Measurements from ENCODE around the gene ANKRD12. TPM values are rescaled to one million over a fixed set of nuclear protein-coding genes. Genes with fewer than 3 reads are reported as not detected.

Gene ANKRD12
- total RNA-seq, 2 experiments from 2014 or later: 33.1 to 33.9 TPM

DNA sequence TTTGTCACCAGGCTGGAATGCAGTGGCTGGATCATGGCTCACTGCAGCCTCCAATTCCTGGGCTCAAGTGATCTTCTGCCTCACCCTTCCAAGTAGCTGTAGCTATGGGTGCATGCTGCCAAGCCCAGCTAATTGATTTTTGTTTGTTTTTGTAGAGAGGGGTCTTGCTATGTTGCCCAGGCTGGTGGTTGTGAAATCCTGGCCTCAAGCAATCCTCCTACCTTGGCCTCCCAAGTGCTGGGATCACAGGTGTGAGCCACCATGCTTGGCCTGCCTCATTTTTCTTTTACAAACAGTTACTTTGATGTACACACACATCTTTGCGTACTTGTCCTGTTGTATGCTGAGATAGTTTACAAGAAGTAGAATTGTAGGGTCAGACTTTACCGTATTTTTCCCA lies 13.1 kb upstream of the ANKRD12 start:
- peaks cover 50% of the 10 kb centered on the region for H3K36me3 Mint-ChIP-seq
- H3K4me1 Mint-ChIP-seq: peaks cover 47% of the 10 kb centered on the region
- no peak overlapping the region for H3K27ac Mint-ChIP-seq

DNA sequence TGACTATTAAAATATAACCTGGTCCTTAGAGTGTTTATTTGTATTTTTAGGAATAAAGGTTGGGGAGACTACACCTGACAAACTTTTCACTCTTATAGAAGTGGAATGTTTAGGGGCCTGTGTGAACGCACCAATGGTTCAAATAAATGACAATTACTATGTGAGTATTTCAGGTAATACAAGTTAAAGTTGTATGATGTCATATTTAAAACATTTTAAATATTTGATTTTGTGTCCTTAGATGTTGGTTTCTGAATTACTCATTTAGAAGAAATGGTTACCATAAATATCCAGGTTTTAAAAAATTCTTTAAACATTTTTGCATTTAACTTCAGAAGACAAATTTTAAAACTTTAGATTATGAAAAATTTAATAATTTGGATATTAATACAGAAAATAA lies 11.8 kb upstream of the ANKRD12 start:
- Mint-ChIP-seq H3K4me3 (no peak overlapping the region), H3K36me3 (peaks cover 51% of the 10 kb centered on the region), H3K4me1 (peaks cover 40% of the 10 kb centered on the region), H3K27me3 (no peaks in the 10 kb centered on the region), H3K9me3 (no peaks in the 10 kb centered on the region), H3K27ac (no peak overlapping the region)
- DNase-seq: no peak

More for the DNA sequence above, 13.1 kb upstream of the ANKRD12 start:
- DNase-seq: no peak
- no peak overlapping the region for H3K4me3 Mint-ChIP-seq
- no peaks in the 10 kb centered on the region for H3K9me3 Mint-ChIP-seq
- H3K27me3 Mint-ChIP-seq: no peaks in the 10 kb centered on the region

DNA sequence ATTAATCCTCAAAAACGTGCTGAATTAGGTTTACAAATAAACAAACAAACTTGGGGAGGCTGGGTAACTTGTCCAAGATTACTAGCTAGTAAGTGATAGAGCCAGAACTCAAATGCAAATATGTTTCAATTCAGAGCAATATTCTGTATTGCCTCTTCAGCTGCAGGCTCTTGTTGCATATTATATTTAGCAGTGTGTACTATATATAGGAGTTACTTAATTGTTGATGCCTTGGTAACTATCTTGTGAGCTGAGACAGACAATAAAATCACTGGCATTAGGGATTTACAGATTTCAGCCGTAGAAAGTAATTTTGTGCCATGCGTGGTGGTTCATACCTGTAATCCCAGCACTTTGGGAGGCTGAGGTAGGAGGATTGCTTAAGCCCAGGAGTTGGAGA lies 10.2 kb upstream of the ANKRD12 start:
- H3K9me3 Mint-ChIP-seq: no peaks in the 10 kb centered on the region
- H3K27ac Mint-ChIP-seq: no peak overlapping the region
- H3K4me1 Mint-ChIP-seq: peaks cover 37% of the 10 kb centered on the region
- no peak for DNase-seq
- H3K4me3 Mint-ChIP-seq: no peak overlapping the region
- no peaks in the 10 kb centered on the region for H3K27me3 Mint-ChIP-seq
- peaks cover 46% of the 10 kb centered on the region for H3K36me3 Mint-ChIP-seq

DNA sequence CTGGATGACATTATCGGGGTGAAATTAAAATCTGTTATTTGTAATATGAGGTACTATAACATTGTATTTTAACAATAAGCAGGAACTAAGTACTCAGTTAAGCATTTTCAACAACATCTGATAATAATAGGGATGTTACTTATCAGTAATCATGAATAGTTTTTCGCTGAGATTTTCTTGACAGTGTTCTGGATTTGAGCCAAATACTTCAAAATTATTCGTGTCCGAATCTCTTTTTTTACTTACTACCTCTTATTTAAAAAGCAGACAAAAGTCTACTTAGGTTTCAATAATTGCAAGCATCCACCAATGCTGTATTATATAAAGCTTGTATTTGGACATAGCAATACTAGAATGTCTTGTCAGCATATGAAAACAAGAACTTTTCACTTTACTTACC lies 6.4 kb upstream of the ANKRD12 start:
- H3K27ac Mint-ChIP-seq: no peak overlapping the region
- H3K4me3 Mint-ChIP-seq: no peak overlapping the region
- H3K4me1 Mint-ChIP-seq: peaks cover 40% of the 10 kb centered on the region
- no peaks in the 10 kb centered on the region for H3K9me3 Mint-ChIP-seq
- H3K36me3 Mint-ChIP-seq: peaks cover 47% of the 10 kb centered on the region
- no peaks in the 10 kb centered on the region for H3K27me3 Mint-ChIP-seq
- no peak for DNase-seq

DNA sequence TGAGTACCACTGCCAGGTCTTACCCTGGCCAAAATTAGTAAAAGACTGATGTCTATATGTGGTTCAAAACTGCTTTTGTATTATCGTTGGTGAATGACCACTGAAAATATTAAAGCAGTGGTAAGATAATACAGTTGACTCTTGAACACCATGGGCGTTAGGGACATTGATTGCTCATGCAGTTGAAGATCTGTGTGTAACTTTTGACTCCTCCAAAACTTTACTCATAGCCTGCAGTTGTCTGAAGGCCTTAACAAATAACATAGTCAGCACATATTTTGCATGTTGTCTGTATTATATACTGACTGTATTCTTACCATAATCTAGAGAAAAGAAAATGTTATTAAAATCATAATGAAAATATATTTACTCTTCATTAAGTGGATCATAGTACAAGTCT lies 5.8 kb upstream of the ANKRD12 start:
- Mint-ChIP-seq H3K4me3 (no peak overlapping the region), H3K36me3 (peaks cover 47% of the 10 kb centered on the region), H3K27ac (no peak overlapping the region), H3K27me3 (no peaks in the 10 kb centered on the region), H3K9me3 (no peaks in the 10 kb centered on the region), H3K4me1 (peaks cover 34% of the 10 kb centered on the region)
- no peak for DNase-seq

DNA sequence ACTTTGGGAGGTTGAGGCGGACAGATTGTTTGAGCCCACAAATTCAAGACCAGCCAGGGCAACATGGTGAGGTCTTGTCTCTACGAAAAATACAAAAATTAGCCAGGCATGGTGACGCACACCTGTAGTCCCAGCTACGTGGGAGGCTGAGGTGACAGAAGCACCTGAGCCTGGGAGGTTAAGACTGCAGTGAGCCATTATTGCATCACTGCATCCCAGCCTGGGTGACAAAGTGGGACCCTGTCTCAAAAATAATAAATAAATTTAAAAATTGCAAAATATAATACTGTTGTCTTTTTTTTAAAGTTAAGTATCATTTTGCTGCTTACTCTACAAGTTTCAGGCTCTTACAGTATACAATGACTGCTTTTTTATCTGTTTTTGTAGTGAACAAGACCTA lies 4.0 kb upstream of the ANKRD12 start:
- Mint-ChIP-seq H3K4me1 (peaks cover 32% of the 10 kb centered on the region), H3K4me3 (no peak overlapping the region), H3K36me3 (peaks cover 43% of the 10 kb centered on the region), H3K27me3 (no peaks in the 10 kb centered on the region), H3K27ac (peak overlapping the region; percentile 55), H3K9me3 (no peaks in the 10 kb centered on the region)
- DNase-seq: no peak

DNA sequence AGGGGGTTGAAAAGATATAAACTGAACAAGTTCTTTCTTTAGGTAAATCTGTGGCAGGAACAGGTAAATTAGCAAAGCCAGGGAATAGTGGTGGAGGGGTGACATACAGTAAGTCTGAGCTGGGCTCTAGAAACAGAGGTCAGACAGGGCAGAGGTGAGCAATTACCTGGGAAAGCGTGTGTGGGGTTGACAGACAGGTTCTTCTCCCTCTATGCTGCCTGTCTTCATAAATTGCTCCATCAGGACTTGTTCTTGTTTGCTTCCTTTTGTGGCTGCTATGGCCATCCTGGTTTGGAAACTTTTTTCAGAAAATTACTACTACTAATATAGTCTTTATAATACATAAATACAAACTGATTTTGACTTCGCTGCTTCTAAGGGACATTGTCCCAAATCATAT lies 3.4 kb upstream of the ANKRD12 start:
- H3K27ac Mint-ChIP-seq: peak overlapping the region; percentile 69
- H3K9me3 Mint-ChIP-seq: no peaks in the 10 kb centered on the region
- H3K27me3 Mint-ChIP-seq: no peaks in the 10 kb centered on the region
- DNase-seq: no peak
- peaks cover 31% of the 10 kb centered on the region for H3K4me1 Mint-ChIP-seq
- no peak overlapping the region for H3K4me3 Mint-ChIP-seq
- H3K36me3 Mint-ChIP-seq: peaks cover 41% of the 10 kb centered on the region

DNA sequence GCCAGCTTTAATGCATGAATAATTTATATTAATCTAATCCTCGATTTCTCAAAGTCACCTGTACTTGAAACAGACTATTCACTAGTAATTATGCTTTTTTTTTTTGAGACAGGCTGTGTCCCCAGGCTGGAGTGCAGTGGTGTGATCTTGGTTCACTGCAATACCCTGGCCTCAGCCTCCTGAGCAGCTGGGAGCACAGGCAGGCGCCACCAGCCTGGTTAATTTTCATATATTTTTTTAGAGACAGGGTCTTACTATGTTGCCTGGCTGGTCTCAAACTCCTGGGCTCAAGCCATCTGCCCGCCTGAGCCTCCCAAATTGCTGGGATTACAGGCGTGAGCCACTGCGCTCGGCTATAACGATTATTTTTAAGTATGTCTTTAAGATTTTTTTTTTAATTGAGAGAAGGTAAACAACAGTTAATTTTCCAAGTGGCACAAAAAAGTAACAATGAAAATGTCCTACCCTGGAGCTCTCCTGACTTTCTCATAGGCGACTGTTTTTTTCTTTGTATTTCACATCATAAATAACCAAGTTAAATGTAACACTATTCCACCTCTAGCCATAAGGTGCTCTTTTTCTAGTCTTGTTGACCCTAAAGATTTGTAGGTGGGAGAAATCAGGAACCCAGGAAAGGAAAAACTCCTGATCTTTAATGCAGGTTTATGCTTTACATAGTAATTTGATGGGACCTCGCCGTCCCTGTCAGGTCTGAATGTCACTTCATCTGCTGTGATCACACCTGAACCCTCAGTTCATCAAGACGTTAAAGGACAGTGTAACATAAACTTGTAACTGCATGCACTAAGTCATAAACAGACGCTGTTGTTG lies 1.3 kb upstream of the ANKRD12 start:
- Mint-ChIP-seq H3K36me3 (peaks cover 36% of the 10 kb centered on the region), H3K4me3 (peak overlapping the region; percentile 94), H3K4me1 (peaks cover 43% of the 10 kb centered on the region), H3K27ac (peak overlapping the region; percentile 98), H3K9me3 (no peaks in the 10 kb centered on the region), H3K27me3 (no peaks in the 10 kb centered on the region)
- no peak for DNase-seq

DNA sequence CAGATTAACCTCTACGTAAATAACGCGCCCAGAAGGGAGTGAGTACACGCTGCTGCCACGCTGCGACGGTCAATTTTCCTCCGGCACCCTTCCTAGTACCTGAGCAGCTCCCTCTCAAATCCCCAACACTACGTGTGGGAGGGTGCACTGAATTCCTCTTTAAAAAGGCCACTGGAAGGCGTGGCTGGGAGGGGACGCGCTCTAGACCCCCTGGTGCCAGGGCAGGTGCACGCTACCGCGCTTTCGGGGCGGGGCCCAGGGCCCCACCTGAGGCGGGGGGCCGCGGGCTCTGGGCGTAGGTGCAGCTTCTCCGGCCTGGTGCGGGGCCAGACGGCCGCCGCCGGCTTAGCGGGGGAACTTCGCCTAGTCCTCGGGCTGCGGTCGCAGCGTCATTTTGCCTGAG lies 668 bp upstream of the ANKRD12 start:
- DNase-seq: no peak
- Mint-ChIP-seq H3K36me3 (peaks cover 37% of the 10 kb centered on the region), H3K9me3 (no peaks in the 10 kb centered on the region), H3K4me1 (peaks cover 49% of the 10 kb centered on the region), H3K4me3 (peak overlapping the region; percentile 94), H3K27ac (peak overlapping the region; percentile 98), H3K27me3 (no peaks in the 10 kb centered on the region)

DNA sequence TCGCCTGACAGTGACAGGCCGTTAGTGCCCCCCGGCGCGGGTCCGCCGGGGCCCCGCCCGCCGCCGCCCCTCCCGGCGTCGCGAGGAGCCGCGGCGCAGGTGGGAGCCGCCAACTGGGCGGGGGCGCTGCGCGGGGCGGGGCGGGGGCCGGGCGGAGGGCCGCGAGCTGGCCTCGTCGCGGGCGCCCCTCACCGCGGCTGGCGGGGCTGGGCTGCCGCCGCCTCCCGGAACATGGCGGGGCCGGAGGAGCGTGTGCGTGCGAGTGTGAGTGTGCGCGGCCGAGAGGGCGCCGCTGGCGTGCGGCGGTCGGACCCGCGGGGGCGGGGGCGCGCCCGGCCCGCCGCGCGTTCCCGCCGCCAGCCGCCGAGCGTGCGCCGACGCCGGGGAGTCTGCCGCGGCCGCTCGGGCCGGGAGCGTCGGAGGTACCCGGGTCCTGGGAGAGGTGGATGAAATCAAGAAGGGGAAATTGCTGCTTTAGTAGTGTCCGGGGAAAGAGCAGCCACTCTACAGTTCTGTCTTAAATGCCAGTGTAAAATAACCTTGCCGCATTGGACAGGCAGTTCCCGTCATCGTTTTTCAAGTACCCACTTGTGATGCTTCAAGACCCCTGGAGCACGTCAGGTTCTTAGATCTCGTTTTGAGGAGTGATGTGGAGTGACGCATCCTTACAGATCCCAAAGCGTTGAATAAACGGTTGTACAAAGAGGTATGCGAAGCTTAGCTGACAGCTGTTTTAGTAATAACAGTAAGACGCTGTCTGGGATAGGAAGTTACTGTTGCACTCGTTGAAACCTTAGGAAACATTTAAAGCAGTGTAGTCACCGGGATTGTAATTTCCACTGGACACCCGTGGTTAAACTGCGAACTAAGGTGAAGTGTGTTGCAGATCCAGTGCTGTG lies 836 bp downstream of the ANKRD12 start:
- Mint-ChIP-seq H3K27me3 (no peaks in the 10 kb centered on the region), H3K36me3 (peaks cover 32% of the 10 kb centered on the region), H3K27ac (peak overlapping the region; percentile 95), H3K9me3 (no peaks in the 10 kb centered on the region), H3K4me3 (peak overlapping the region; percentile 89), H3K4me1 (peaks cover 54% of the 10 kb centered on the region)
- peak; percentile 83 for DNase-seq

DNA sequence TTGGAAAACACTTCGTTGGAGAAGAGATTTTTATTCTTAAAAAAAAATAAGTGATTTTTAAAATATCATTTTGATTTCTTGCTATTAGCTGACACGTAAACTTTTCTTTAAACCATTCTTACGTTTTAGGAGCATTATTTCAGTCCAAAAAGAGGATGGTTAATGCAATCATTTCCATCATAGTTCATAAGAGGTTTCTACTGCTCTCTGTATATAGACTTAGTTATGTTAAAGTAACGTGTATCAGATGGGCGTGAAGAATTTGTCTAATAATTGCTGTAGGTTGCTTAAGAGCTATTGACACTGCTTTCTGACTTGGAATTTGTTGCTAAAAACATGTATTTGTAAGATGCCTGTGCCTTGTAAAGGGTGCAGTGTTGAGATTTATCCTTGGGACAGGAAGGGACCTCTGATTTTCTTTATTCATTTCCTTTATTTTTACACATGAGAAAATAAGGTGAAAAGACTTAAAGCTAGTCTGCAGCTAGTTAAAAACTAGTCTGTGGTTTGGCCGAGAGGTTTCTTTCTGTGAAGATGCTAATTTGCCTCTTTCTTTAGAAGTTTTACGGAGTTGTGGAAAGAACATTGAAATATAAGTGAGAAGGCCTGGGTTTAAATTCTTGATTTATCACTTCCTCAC lies 2.9 kb downstream of the ANKRD12 start:
- H3K27me3 Mint-ChIP-seq: no peaks in the 10 kb centered on the region
- peaks cover 6% of the 10 kb centered on the region for H3K9me3 Mint-ChIP-seq
- peaks cover 30% of the 10 kb centered on the region for H3K36me3 Mint-ChIP-seq
- H3K27ac Mint-ChIP-seq: peak overlapping the region; percentile 92
- peak overlapping the region; percentile 89 for H3K4me3 Mint-ChIP-seq
- DNase-seq: no peak
- peaks cover 53% of the 10 kb centered on the region for H3K4me1 Mint-ChIP-seq

DNA sequence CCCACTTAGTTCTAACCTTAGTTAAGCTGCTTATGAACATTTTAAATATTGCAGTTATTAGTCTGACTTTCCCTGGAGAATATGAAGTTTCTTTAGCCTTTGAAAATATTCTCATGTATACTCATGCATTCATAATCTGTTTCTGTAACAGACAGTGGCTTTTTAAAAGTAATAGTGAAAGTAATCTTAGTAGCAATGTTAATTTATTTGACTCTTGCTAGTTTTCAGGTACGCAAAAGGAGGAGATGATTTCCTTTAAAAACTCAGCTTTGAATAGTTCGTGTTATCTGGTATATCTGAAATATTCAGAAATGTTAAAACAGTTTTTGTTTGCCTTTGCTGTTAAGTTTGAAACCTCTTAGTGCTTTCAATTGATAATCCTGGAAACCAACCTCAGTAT lies 3.8 kb downstream of the ANKRD12 start:
- Mint-ChIP-seq H3K27ac (peak overlapping the region; percentile 92), H3K9me3 (peaks cover 6% of the 10 kb centered on the region), H3K36me3 (peaks cover 28% of the 10 kb centered on the region), H3K4me3 (peak overlapping the region; percentile 89), H3K4me1 (peaks cover 57% of the 10 kb centered on the region), H3K27me3 (no peaks in the 10 kb centered on the region)
- no peak for DNase-seq

DNA sequence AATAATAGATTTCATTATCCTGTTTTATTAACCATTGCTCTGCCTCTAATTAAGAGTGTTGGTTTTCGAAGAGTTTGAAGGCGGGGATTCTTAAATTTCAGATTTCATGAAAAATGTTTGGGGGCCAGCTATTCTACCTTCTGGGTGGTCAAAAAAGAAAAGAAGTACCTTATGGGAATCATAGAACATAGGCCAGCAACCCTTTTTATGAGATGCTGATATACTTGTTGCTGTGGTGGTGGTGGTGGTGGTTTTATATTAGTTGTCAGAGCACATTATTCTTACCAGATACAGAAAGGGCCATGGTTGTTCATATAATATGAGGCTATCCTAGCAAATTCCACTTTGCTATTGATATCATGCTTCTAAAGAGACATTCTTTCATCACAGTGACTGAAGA lies 4.4 kb downstream of the ANKRD12 start:
- H3K9me3 Mint-ChIP-seq: peaks cover 6% of the 10 kb centered on the region
- H3K27ac Mint-ChIP-seq: peak overlapping the region; percentile 92
- peaks cover 63% of the 10 kb centered on the region for H3K4me1 Mint-ChIP-seq
- no peaks in the 10 kb centered on the region for H3K27me3 Mint-ChIP-seq
- peaks cover 23% of the 10 kb centered on the region for H3K36me3 Mint-ChIP-seq
- DNase-seq: no peak
- H3K4me3 Mint-ChIP-seq: peak overlapping the region; percentile 89

DNA sequence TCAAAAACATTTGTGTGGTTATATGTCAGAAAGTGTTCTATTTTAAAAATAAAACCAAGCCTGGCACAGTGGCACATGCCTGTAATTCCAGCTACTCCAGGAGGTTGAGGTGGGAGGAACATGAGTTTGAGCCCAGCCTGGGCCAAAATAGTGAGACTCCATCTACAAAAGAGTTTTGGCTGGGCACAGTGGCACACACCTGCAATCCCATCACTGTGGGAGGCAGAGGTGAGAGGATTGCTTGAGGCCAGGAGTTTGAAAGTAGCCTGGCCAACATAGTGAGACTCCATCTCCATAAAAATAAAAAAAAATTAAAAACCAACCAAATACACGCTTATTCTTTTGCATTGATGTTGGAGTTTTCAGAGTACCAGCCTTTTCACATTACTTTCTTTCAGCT lies 9.6 kb downstream of the ANKRD12 start:
- Mint-ChIP-seq H3K4me1 (peaks cover 70% of the 10 kb centered on the region), H3K9me3 (peaks cover 6% of the 10 kb centered on the region), H3K36me3 (peaks cover 16% of the 10 kb centered on the region), H3K27me3 (no peaks in the 10 kb centered on the region), H3K4me3 (no peak overlapping the region), H3K27ac (peak overlapping the region; percentile 69)
- DNase-seq: no peak
